SK-MEL-5 (cell line): Measurements from ENCODE around the gene RNF149. TPM values are rescaled to one million over a fixed set of nuclear protein-coding genes. Genes with fewer than 3 reads are reported as not detected.

Source experiments
- small RNA-seq, 2 experiments: library from RNA; depleted of rRNA; stranded (forward); fragments of <200 nt; gene quantifications; one replicate each; pipeline ENCODE3, GENCODE V24; 2014
- total RNA-seq: library from RNA; depleted of rRNA; stranded (reverse); fragments of >200 nt; shearing (Covaris generic); gene quantifications from 2 replicates; pipeline ENCODE4 v1.2.3, GENCODE V29; 2014; rRNA removed

The RNF149 gene
- total RNA-seq, 1 experiment from 2014 or later = 36.2 TPM

Small RNAs within 50 kb of the gene (small RNA-seq; reads per million reads assigned to genes)
- gene MIR5696 = 0 to 0.24 reads per million in 2 experiments
- 1.4 to 38.0 reads per million in 2 experiments for gene SNORD89

Other genes with a start within 250 kb of the RNF149 start
- 16.2 and 16.9 TPM in 2 replicates for gene TBC1D8, start 157.3 kb downstream of the RNF149 start, total RNA-seq
- 55.1 and 60.3 TPM in 2 replicates for gene CNOT11, start 55.8 kb downstream of the RNF149 start, total RNA-seq
- gene CREG2, start 78.8 kb upstream of the RNF149 start, total RNA-seq = 0.03 TPM in 1 of 2 replicates, not detected in the other
- not detected in 2 replicates for gene RFX8, start 166.4 kb upstream of the RNF149 start, total RNA-seq